Stimulated activated CD8-positive, alpha-beta memory T cell treated with anti-CD3 and anti-CD28 coated beads, Interleukin-2, amount 100 ng/mL, for 1 hour (primary cell): ENCODE results near the gene MLNR.

Experiments
- DNase-seq, 2 donors: peaks; one replicate each; pipeline ENCODE4 v3.0.0-alpha.2; 2020; ENCODE audit warnings: low read depth in 2 of 2

MLNR gene

GRCh38 chr13:49220036-49220855 is at the start of gene MLNR:
Gene MLNR, plus strand, starts transcription at chr13:49220338. Its CDS starts 0 bp downstream, at chr13:49220338.
- DNase-seq: no peak

- DNase-seq: no peak
Observed at GRCh38 chr13:49171359-49171758, 48.8 kb upstream of the MLNR start.

- DNase-seq: no peak
Observed at GRCh38 chr13:49183672-49184325, 36.3 kb upstream of the MLNR start.

- no peak for DNase-seq
Observed at GRCh38 chr13:49184621-49185020, 35.5 kb upstream of the MLNR start.

GRCh38 chr13:49185264-49185663 is 34.9 kb upstream of the MLNR start:
- DNase-seq: no peak

GRCh38 chr13:49190901-49191300 is 29.2 kb upstream of the MLNR start:
- no peak for DNase-seq

- DNase-seq: no peak
Observed at GRCh38 chr13:49206641-49207040, 13.5 kb upstream of the MLNR start.

- no peak for DNase-seq
Observed at GRCh38 chr13:49208619-49209018, 11.5 kb upstream of the MLNR start.

- DNase-seq: no peak
Observed at GRCh38 chr13:49210114-49210513, 10.0 kb upstream of the MLNR start.

- no peak for DNase-seq
Observed at GRCh38 chr13:49210669-49211068, 9.5 kb upstream of the MLNR start.

- DNase-seq: no peak
Observed at GRCh38 chr13:49213539-49213938, 6.6 kb upstream of the MLNR start.

- DNase-seq: no peak
Observed at GRCh38 chr13:49213997-49214916, 5.9 kb upstream of the MLNR start.

- no peak for DNase-seq
Observed at GRCh38 chr13:49214917-49215376, 5.2 kb upstream of the MLNR start.

- DNase-seq: no peak
Observed at GRCh38 chr13:49216334-49216733, 3.8 kb upstream of the MLNR start.

- DNase-seq: no peak
Observed at GRCh38 chr13:49217962-49218492, 2.1 kb upstream of the MLNR start.

- DNase-seq: no peak
Observed at GRCh38 chr13:49218493-49219051, 1.6 kb upstream of the MLNR start.

GRCh38 chr13:49219647-49220035 is 497 bp upstream of the MLNR start:
- DNase-seq: no peak

- DNase-seq: no peak
Observed at GRCh38 chr13:49220856-49221589, 885 bp downstream of the MLNR start.

GRCh38 chr13:49221590-49221965 is 1.4 kb downstream of the MLNR start:
- DNase-seq: no peak

GRCh38 chr13:49225223-49226042 is 5.3 kb downstream of the MLNR start:
- DNase-seq: no peak
